ENCODE measurements around the gene CFAP410. TPM values are rescaled to one million over a fixed set of nuclear protein-coding genes. Genes with fewer than 3 reads are reported as not detected.

The CFAP410 gene
- total and polyA plus RNA-seq, 2 of the 4 experiments (the other 2 are of a cell fraction), result 3.8 to 10.3 TPM

DNA sequence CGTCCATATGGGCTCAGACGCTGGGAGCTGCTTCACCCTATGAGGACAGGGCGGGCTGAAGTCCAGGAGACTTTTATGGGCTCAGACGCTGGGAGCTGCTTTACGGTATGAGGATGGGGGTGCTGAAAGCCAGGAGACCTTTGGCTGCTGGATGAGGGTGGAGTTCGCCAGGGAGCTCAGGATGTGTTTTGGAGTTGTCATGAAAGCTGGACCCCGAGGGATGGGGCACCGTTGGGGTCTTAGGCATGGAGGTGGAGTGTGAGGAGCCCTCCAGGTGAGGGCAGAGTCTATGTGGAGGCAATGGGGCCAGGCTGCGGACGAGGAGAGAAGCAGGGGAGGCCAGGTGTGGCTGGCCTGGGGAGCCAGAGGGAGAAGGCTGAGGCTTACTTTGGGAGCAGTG lies 41.7 kb upstream of the CFAP410 start:
- POLR2A ChIA-PET (ENCODE audit: unreplicated experiment), result no interaction called here
- Histone ChIP-seq H3K4me1 (ENCODE audit: control insufficient read depth, insufficient read depth, low read length) (no peaks in the 10 kb centered on the region), H3K18ac (ENCODE audit: low read depth, low read length) (no peak overlapping the region), H3K27ac (ENCODE audit: insufficient read depth, low read length) (no peak overlapping the region), H3K9ac (ENCODE audit: low read depth, low read length) (no peak overlapping the region), H3K4me3 (ENCODE audit: insufficient read depth, low read depth, low read length) (no peak overlapping the region), H3K27me3 (ENCODE audit: control insufficient read depth, insufficient read depth, low read length) (peaks cover 2% of the 10 kb centered on the region), H3K23ac (ENCODE audit: low read depth, low read length) (no peak overlapping the region), H2BK5ac (ENCODE audit: low read depth, low read length, poor library complexity, severe bottlenecking) (no peak overlapping the region), H3K79me1 (ENCODE audit: low read depth in 1 of 2, low read length in 2 of 2) (no peaks in the 10 kb centered on the region), H4K8ac (ENCODE audit: low read depth in 2 of 2, low read length in 2 of 2) (no peak overlapping the region), H2AK5ac (ENCODE audit: low read depth, low read length) (no peak overlapping the region), H3K9me3 (ENCODE audit: control insufficient read depth, insufficient read depth, low read length) (peaks cover 13% of the 10 kb centered on the region), H2BK120ac (ENCODE audit: low read depth, low read length) (no peak overlapping the region), H2AFZ (replicated peaks; ENCODE audit: low read length, poor library complexity) (no peak overlapping the region), H2AK9ac (replicated peaks; ENCODE audit: low read depth, low read length, poor library complexity) (no peak overlapping the region), H3K56ac (ENCODE audit: extremely low read depth, insufficient read depth, low read length) (no peak overlapping the region), H4K20me1 (ENCODE audit: insufficient read depth, low read length) (no peaks in the 10 kb centered on the region), H3K36me3 (ENCODE audit: control insufficient read depth, insufficient read depth, low read length) (no peaks in the 10 kb centered on the region), H4K5ac (ENCODE audit: low read depth, low read length) (no peak overlapping the region), H3K4ac (ENCODE audit: low read depth, low read length) (no peak overlapping the region), H4K91ac (ENCODE audit: insufficient read depth, low read depth, low read length) (no peak overlapping the region), H2BK15ac (ENCODE audit: low read depth, low read length) (no peak overlapping the region), H3K4me2 (ENCODE audit: low read depth, low read length) (no peak overlapping the region), H3K14ac (replicated peaks; ENCODE audit: low read depth, low read length) (no peak overlapping the region), H2BK20ac (ENCODE audit: low read depth, low read length) (no peak overlapping the region), H3K9me1 (ENCODE audit: insufficient read depth, low read length) (no peaks in the 10 kb centered on the region)
- WGBS, 2 experiments (ENCODE audit: extremely low coverage in 2 of 2, insufficient read length in 1 of 2), result 40% methylated on average over 6 of the region's 10 CpGs; no CpG with 5 or more reads in 1 of the 2 experiments
- no TSS peak for BruUV-seq (replicated peaks)
- intact Hi-C loops (cut with micrococcal nuclease) (no loop called here), dilution Hi-C loops (cut with HindIII; ENCODE audit: low sequenced_read_pairs, unreplicated experiment) (no loop called here), in situ Hi-C loops (cut with MboI; ENCODE audit: low sequenced_read_pairs) (no loop called here)
- TF ChIP-seq BHLHE40 (IDR thresholded peaks at IDR 0.05; ENCODE audit: low read depth, low read length) (no peak), POLR2A (IDR thresholded peaks at IDR 0.05; ENCODE audit: low read depth, low read length) (no peak), MAFK (IDR thresholded peaks at IDR 0.05; ENCODE audit: low read depth, low read length) (no peak), MXI1 (IDR thresholded peaks at IDR 0.05; ENCODE audit: borderline replicate concordance, low read depth, low read length) (no peak), MAZ (IDR thresholded peaks at IDR 0.05; ENCODE audit: borderline replicate concordance, low read depth, low read length) (no peak), SMC3 (IDR thresholded peaks at IDR 0.05; ENCODE audit: low read depth, low read length) (no peak), NFE2L2 (IDR thresholded peaks at IDR 0.05; ENCODE audit: low read depth, low read length) (no peak), RCOR1 (IDR thresholded peaks at IDR 0.05; ENCODE audit: insufficient replicate concordance, low read length) (no peak), CEBPB (IDR thresholded peaks at IDR 0.05; ENCODE audit: low read depth, low read length) (no peak), FOS (IDR thresholded peaks at IDR 0.05; ENCODE audit: low read depth, low read length) (no peak), CHD1 (IDR thresholded peaks at IDR 0.05; ENCODE audit: low read depth, low read length) (no peak), RFX5 (IDR thresholded peaks at IDR 0.05; ENCODE audit: low read depth, low read length) (no peak), RAD21 (IDR thresholded peaks at IDR 0.05; ENCODE audit: low read length) (no peak)
- TF ChIP-seq, protein P1, sequence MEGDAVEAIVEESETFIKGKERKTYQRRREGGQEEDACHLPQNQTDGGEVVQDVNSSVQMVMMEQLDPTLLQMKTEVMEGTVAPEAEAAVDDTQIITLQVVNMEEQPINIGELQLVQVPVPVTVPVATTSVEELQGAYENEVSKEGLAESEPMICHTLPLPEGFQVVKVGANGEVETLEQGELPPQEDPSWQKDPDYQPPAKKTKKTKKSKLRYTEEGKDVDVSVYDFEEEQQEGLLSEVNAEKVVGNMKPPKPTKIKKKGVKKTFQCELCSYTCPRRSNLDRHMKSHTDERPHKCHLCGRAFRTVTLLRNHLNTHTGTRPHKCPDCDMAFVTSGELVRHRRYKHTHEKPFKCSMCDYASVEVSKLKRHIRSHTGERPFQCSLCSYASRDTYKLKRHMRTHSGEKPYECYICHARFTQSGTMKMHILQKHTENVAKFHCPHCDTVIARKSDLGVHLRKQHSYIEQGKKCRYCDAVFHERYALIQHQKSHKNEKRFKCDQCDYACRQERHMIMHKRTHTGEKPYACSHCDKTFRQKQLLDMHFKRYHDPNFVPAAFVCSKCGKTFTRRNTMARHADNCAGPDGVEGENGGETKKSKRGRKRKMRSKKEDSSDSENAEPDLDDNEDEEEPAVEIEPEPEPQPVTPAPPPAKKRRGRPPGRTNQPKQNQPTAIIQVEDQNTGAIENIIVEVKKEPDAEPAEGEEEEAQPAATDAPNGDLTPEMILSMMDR (conservative IDR thresholded peaks at IDR 0.05; ENCODE audit: low read depth, low read length), result no peak
- TF ChIP-seq, protein P2, sequence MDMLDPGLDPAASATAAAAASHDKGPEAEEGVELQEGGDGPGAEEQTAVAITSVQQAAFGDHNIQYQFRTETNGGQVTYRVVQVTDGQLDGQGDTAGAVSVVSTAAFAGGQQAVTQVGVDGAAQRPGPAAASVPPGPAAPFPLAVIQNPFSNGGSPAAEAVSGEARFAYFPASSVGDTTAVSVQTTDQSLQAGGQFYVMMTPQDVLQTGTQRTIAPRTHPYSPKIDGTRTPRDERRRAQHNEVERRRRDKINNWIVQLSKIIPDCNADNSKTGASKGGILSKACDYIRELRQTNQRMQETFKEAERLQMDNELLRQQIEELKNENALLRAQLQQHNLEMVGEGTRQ (IDR thresholded peaks at IDR 0.05; ENCODE audit: low read depth, low read length), result no peak
- TF ChIP-seq, protein P3, sequence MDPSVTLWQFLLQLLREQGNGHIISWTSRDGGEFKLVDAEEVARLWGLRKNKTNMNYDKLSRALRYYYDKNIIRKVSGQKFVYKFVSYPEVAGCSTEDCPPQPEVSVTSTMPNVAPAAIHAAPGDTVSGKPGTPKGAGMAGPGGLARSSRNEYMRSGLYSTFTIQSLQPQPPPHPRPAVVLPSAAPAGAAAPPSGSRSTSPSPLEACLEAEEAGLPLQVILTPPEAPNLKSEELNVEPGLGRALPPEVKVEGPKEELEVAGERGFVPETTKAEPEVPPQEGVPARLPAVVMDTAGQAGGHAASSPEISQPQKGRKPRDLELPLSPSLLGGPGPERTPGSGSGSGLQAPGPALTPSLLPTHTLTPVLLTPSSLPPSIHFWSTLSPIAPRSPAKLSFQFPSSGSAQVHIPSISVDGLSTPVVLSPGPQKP (IDR thresholded peaks at IDR 0.05; ENCODE audit: borderline replicate concordance, low read depth, low read length), result no peak
- CTCF ChIA-PET, result no interaction called here
- DNase-seq (no peak), ATAC-seq (ENCODE audit: low read depth) (no peak)
